DOHH2 (cell line): Measurements from ENCODE around the gene MPZL3.
"Not testable (repeated sequence)": the region's sequence is repeated elsewhere in the genome, so short reads cannot be mapped to it uniquely, and the experiment has no call there.

Experiments used
- H3F3A ChIP-seq: fragments of 200-600 bp; sonication (generic), shearing (Covaris generic); 2 replicates; pipeline ENCODE4 v1.6.0; 2016; ENCODE audit warnings: antibody characterized with exemption, mild to moderate bottlenecking; ENCODE audit not compliant: control insufficient read depth, insufficient read depth
- H3K27ac ChIP-seq: fragments of 200-600 bp; sonication (generic); 2 replicates; pipeline ENCODE4 v1.5.1; 2014; ENCODE audit warnings: low read depth, mild to moderate bottlenecking, low read length, moderate library complexity
- H3K27me3 ChIP-seq: fragments of 200-600 bp; sonication (generic); 2 replicates; pipeline ENCODE4 v1.6.1; 2014; ENCODE audit warnings: mild to moderate bottlenecking, low read length, mixed read lengths; ENCODE audit not compliant: control insufficient read depth
- H3K36me3 ChIP-seq: fragments of 200-600 bp; sonication (generic); 2 replicates; pipeline ENCODE4 v1.6.1; 2014; ENCODE audit warnings: mild to moderate bottlenecking, low read length, moderate library complexity, mixed read lengths; ENCODE audit not compliant: control insufficient read depth
- H3K4me1 ChIP-seq: fragments of 200-600 bp; sonication (generic); 2 replicates; pipeline ENCODE4 v1.6.1; 2014; ENCODE audit warnings: mild to moderate bottlenecking, low read length, mixed read lengths; ENCODE audit not compliant: control insufficient read depth
- H3K4me2 ChIP-seq: fragments of 200-600 bp; sonication (generic); 2 replicates; pipeline ENCODE4 v1.6.0; 2014; ENCODE audit warnings: mild to moderate bottlenecking, low read length, moderate library complexity
- H3K4me3 ChIP-seq: fragments of 200-600 bp; sonication (generic); 2 replicates; pipeline ENCODE4 v1.5.1; 2014; ENCODE audit warnings: mild to moderate bottlenecking, low read length, mixed read lengths
- H3K79me2 ChIP-seq: fragments of 200-600 bp; sonication (generic); 2 replicates; pipeline ENCODE4 v1.6.1; 2014; ENCODE audit warnings: mild to moderate bottlenecking, low read length, mixed read lengths; ENCODE audit not compliant: control insufficient read depth
- H3K9me2 ChIP-seq: fragments of 200-600 bp; sonication (generic); replicated peaks from 2 replicates; pipeline ENCODE4 v1.6.1; 2014; ENCODE audit warnings: mild to moderate bottlenecking, low read length, mixed read lengths; ENCODE audit not compliant: control insufficient read depth
- H3K9me3 ChIP-seq: fragments of 200-600 bp; sonication (generic); 2 replicates; pipeline ENCODE4 v1.6.1; 2014; ENCODE audit warnings: antibody characterized with exemption, low read length, mixed read lengths; ENCODE audit not compliant: control insufficient read depth, insufficient read depth
- H4K20me1 ChIP-seq: fragments of 200-600 bp; sonication (generic); 2 replicates; pipeline ENCODE4 v1.6.0; 2014; ENCODE audit warnings: low read depth, mild to moderate bottlenecking, antibody characterized with exemption, low read length, moderate library complexity; ENCODE audit not compliant: control insufficient read depth, insufficient read depth
- EZH2phosphoT487 ChIP-seq: fragments of 200-600 bp; sonication (generic); IDR thresholded peaks from 2 replicates; pipeline ENCODE4 v1.6.1; 2017; ENCODE audit warnings: borderline replicate concordance, mild to moderate bottlenecking, antibody characterized with exemption, low read length, moderate library complexity, mixed read lengths
- TF ChIP-seq, protein P1 (sequence below): fragments of 200-600 bp; sonication (generic); IDR thresholded peaks from one replicate; pipeline ENCODE4 v1.5.1; 2014; ENCODE audit warnings: antibody characterized with exemption, mild to moderate bottlenecking, low read depth, low read length; ENCODE audit not compliant: poor library complexity, severe bottlenecking

MPZL3 gene

DNA sequence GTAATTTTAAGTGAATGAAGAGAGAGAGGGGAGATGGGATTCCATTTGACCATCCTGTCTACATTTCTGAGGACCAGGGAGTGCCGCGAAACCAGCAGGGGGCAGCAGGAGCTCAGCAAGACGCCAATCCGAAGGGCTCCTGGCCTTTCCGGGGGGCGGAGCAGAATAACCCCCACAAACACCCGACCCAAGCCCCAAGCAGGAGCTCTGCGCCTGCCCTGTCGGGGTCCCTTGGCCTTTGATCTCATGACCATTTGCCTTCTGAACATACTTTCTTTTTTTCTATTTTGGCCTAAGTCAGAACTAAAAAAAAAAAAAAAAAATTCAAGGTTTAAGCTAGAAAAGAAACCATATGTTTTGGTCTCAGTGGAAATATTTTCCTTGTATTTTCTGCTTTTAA is 53.8 kb downstream of the MPZL3 start:
- Histone ChIP-seq H3K4me2 (peak overlapping the region; percentile 54), H3F3A (no peaks in the 10 kb centered on the region), H3K9me2 (no peaks in the 10 kb centered on the region), H3K4me3 (peak overlapping the region; percentile 38), H3K4me1 (peaks cover 9% of the 10 kb centered on the region), H3K27me3 (no peaks in the 10 kb centered on the region), H3K27ac (no peak overlapping the region), H3K79me2 (no peaks in the 10 kb centered on the region), H4K20me1 (no peaks in the 10 kb centered on the region), H3K36me3 (no peaks in the 10 kb centered on the region), H3K9me3 (no peaks in the 10 kb centered on the region)
- TF ChIP-seq, protein P1, sequence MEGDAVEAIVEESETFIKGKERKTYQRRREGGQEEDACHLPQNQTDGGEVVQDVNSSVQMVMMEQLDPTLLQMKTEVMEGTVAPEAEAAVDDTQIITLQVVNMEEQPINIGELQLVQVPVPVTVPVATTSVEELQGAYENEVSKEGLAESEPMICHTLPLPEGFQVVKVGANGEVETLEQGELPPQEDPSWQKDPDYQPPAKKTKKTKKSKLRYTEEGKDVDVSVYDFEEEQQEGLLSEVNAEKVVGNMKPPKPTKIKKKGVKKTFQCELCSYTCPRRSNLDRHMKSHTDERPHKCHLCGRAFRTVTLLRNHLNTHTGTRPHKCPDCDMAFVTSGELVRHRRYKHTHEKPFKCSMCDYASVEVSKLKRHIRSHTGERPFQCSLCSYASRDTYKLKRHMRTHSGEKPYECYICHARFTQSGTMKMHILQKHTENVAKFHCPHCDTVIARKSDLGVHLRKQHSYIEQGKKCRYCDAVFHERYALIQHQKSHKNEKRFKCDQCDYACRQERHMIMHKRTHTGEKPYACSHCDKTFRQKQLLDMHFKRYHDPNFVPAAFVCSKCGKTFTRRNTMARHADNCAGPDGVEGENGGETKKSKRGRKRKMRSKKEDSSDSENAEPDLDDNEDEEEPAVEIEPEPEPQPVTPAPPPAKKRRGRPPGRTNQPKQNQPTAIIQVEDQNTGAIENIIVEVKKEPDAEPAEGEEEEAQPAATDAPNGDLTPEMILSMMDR: peak; percentile 91
- TF ChIP-seq EZH2phosphoT487: no peak

DNA sequence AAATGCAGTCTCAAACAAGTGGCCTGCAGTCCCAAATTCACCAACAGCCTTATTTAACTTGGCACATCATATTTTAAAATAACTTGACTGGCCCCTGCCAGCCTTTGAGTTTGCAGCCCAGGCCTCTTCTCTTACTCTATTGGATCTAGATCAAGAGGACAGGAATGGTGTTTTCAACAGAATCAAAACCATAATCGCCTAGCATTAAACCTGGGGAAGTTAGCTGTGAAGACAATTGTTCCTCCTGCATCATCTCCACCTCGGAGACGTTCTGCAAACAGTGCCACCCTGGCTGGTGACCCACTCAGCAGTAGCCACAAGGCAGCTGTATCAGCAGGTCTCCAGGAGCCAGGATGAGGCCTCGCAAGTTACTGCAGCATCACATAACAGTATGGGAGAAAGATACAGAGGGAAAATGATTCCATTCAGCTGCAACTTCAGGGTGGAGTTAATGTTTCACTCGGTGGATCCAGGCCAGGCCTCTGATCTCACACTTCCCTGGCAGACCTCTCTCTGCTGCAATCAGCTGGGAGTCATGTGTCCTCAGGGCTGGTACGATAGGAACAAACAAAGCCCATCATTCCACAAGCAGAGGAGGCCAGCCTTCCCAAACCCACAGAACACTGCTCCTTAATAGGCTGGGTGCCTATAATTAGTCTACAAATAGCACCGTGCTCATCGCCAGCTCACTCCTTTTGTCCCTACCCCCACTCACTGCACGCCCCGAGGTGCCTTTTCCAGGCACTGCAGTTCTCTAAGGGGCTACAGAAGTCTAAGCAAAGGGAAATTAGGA is 57.1 kb downstream of the MPZL3 start:
- Histone ChIP-seq H3K36me3 (no peaks in the 10 kb centered on the region), H3K9me3 (no peaks in the 10 kb centered on the region), H4K20me1 (no peaks in the 10 kb centered on the region), H3K4me2 (no peak overlapping the region), H3K27me3 (0 out of 2 replicates have a peak, but pooled peaks cover under 1% of the 10 kb centered on the region), H3F3A (no peaks in the 10 kb centered on the region), H3K4me1 (peaks cover 9% of the 10 kb centered on the region), H3K79me2 (no peaks in the 10 kb centered on the region), H3K27ac (no peak overlapping the region), H3K9me2 (no peaks in the 10 kb centered on the region), H3K4me3 (no peak overlapping the region)
- TF ChIP-seq, protein P1: no peak
- TF ChIP-seq EZH2phosphoT487: no peak

DNA sequence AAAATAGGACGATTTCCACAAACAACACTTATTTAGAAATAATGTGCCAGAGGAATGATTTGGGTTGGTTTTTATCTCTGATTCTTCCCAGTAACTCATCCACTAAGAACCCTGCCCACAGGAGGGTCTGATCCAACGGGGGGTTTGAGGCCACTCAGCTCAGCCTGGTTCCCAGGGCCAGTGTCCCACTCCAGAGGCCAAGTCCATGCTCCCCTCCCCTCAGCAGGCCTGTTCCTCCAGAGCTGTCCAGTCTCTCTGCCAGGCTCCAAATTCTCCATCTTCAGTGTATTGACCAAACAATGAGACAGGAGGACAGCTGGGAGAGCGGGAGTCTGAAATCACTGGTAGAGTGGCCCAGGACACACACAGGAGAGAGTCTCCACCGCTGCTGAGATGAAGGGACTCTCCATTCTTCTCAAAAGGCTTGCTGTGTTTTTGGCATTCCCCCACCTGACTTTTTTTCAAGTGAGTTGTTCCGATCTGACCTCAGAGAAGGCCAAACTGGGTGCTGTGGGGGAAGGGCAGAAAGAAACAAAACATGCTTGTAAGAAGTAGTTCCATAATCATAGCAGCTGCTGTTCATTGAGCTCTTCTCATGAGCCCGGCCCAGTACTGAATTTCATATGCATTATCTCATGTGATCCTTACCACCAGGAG is 58.1 kb downstream of the MPZL3 start:
- Histone ChIP-seq H3K4me3 (no peak overlapping the region), H4K20me1 (no peaks in the 10 kb centered on the region), H3K27ac (no peak overlapping the region), H3K36me3 (no peaks in the 10 kb centered on the region), H3F3A (no peaks in the 10 kb centered on the region), H3K9me3 (no peaks in the 10 kb centered on the region), H3K27me3 (0 out of 2 replicates have a peak, but pooled peaks cover 4% of the 10 kb centered on the region), H3K9me2 (no peaks in the 10 kb centered on the region), H3K4me1 (peaks cover 9% of the 10 kb centered on the region), H3K79me2 (no peaks in the 10 kb centered on the region), H3K4me2 (no peak overlapping the region)
- TF ChIP-seq, protein P1: no peak
- no peak for TF ChIP-seq EZH2phosphoT487

DNA sequence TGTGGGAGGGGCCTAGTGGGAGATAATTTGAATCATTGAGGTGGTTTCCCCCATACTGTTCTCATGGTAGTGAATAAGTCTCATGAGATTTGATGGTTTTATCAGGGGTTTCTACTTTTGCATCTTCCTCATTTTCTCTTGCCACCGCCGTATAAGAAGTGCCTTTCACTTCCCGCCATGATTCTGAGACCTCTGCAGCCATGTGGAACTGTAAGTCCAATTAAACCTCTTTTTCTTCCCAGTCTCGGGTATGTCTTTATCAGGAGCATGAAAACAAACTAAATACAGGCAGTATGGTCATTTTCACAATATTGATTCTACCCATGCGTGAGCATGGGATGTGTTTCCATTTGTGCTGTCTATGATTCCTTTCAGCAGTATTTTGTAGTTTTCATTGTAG is 59.3 kb downstream of the MPZL3 start:
- H3F3A ChIP-seq, H3K4me3 ChIP-seq, H3K4me2 ChIP-seq, H3K27me3 ChIP-seq, H3K79me2 ChIP-seq, H3K27ac ChIP-seq, H3K36me3 ChIP-seq, H3K9me2 ChIP-seq, H3K4me1 ChIP-seq, H3K9me3 ChIP-seq, H4K20me1 ChIP-seq: not testable (repeated sequence)

DNA sequence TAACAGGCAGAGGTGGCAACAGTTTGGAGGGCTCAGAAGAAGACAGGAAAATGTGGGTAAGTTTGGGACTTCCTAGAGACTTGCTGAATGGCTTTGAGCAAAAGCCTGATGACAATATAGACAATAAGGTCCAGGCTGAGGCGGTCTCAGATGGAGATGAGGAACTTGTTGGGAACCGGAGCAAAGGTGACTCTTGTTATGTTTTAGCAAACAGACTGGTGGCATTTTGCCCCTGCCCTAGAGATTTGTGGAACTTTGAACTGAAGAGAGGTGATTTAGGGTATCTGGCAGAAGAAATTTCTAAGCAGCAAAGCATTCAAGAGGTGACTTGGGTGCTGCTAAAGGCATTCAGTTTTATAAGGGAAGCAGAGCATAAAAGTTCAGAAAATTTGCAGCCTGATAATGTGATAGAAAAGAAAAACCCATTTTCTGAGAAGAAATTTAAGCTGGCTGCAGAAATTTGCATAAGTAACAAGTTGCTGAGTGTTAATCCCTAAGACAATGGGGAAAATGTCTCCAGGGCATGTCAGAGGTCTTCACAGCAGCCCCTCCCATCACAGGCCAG is 61.1 kb downstream of the MPZL3 start:
- H3K9me3 ChIP-seq, H3F3A ChIP-seq, H3K79me2 ChIP-seq, H3K4me1 ChIP-seq, H3K9me2 ChIP-seq, H3K4me3 ChIP-seq, H4K20me1 ChIP-seq, H3K27ac ChIP-seq, H3K27me3 ChIP-seq, H3K36me3 ChIP-seq, H3K4me2 ChIP-seq: not testable (repeated sequence)
